Mucosa of descending colon (tissue), 3 donors: ENCODE results near the gene AMZ1. TPM values are rescaled to one million over a fixed set of nuclear protein-coding genes. Genes with fewer than 3 reads are reported as not detected.

ENCODE experiments used
- ATAC-seq: fragments of 200-7000 bp; cut with Tn5 transposase; one replicate; pipeline ENCODE4 v1.9.1; 2020; ENCODE audit warnings: mild to moderate bottlenecking, moderate library complexity
- DNase-seq, 3 donors: peaks; one replicate each; pipeline ENCODE4 v3.0.0-alpha.2; 2020
- H3K36me3 ChIP-seq: fragments of 200-600 bp; one replicate; pipeline ENCODE4 v1.8.0; 2021; ENCODE audit warnings: low read depth, mild to moderate bottlenecking
- H3K4me1 ChIP-seq: fragments of 200-600 bp; one replicate; pipeline ENCODE4 v1.8.0; 2021; ENCODE audit warnings: low read depth, mild to moderate bottlenecking
- H3K4me3 ChIP-seq: fragments of 200-600 bp; one replicate; pipeline ENCODE4 v1.8.0; 2021; ENCODE audit warnings: mild to moderate bottlenecking
- H3K9me3 ChIP-seq: fragments of 200-600 bp; one replicate; pipeline ENCODE4 v1.8.0; 2021; ENCODE audit warnings: mild to moderate bottlenecking
- CTCF ChIP-seq: fragments of 200-600 bp; IDR thresholded peaks from one replicate; pipeline ENCODE4 v1.8.0; 2022; ENCODE audit warnings: antibody characterized with exemption, mild to moderate bottlenecking
- intact Hi-C, 2 donors: fragments of 100-400 bp; cut with DNase I in 1 of 2; cut with micrococcal nuclease in 1 of 2; formaldehyde crosslinking; loops; one replicate each; pipeline versions ENCODE4 v1.11.0 to v1.11.1; 2022; cut with DNase I, micrococcal nuclease
- total RNA-seq, 3 donors: library from RNA; stranded (reverse); fragmentation: NEBNext Ultra II Directional in 2 of 3; extraction: Animal tissue kit (Norgen Biotek cat#: 25700) in 2 of 3; gene quantifications; one replicate each; pipeline versions ENCODE4 v1.2.1 to v1.2.4, GENCODE V29; 2021 to 2023
- donor health status: DM: no; HTN: no; CAD: no; lungs with moderate emphysema.
- donor health status: DM: no; HTN: no; CAD: no.
- donor health status: DM: no; HTN: yes; CAD: no.

Gene AMZ1
- total RNA-seq, 3 donors from 2014 or later: 0.61 to 1.3 TPM; not detected in 1

DNA sequence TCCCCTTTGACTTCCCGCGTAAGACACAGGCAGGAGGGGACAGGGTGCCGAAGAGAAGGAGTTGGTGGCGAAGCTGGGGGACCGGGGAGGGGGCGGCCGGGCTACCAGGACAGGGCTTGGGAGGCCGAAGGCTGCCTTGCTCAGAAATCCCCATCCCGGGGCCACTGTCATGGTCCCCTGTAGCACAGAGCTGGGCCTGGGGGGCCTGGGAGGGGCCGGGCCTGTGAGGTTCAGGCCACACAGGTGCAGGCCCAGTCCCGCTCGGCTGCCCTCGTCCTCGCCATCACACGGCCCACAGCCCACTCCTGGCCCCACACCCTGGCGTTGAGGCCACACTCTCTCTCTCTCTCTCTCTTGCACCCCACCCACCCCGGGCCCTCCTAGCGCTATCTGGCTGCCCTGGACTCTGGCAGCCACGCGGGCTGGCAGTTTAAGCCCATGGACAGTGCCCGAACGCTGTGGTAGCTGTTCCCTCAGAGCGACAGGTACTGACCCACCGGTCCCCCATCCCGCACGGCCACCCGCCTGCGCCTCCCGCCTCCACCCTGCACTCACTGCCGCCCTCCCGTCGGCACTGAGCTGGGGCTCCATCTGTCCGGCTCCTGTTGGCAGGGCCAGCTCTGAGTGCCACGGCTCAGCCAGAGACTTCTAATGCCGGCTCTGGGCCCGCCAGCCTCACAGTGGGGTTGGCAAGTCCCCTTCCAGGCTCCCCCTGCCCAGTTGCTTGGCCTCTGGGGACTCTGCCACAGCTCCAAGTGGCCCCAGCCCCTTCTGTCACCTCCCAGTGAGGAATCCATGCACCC lies 28.2 kb upstream of the AMZ1 start:
- H3K36me3 ChIP-seq: no peaks in the 10 kb centered on the region
- H3K9me3 ChIP-seq: no peaks in the 10 kb centered on the region
- intact Hi-C loops: no loop called here
- DNase-seq (peak in 1 of 3 donors; percentile 44), ATAC-seq (no peak)
- H3K4me1 ChIP-seq: no peaks in the 10 kb centered on the region
- TF ChIP-seq CTCF: no peak
- no peak overlapping the region for H3K4me3 ChIP-seq

DNA sequence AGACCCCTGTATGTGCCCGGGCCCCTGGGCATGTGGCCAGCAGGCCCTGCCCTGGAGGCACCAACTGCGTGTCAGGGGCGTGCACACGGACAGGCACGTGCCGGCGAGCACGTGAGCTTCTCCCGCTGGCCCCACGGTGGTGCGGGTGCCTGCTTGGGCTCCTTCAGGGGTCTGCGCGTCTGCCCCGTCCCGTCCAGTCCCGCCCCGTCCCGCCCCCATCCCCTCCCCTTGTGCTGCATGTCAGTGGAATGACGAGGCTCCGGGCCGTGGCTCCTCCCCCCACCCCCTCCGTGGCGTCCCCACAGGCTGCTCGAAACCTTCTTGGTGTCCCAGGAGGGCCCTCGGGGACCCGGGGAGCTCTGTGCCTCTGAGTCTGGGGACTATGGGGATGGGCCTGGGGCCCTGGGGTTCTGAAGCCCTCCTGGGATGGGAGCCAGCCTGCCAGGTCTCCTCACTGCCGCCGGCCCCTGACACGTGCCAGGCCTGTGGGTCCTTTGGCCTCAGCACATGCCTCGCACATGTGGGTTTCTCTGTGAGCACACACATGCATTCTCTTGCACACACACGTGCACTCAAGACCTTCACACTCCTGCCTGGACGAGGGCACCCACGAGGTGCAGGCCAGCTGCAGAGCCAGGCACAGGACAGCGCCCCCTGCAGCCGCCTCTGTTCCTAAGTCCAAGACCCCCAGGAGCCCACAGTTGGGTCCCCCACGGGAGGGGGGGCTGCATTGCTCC lies 27.5 kb upstream of the AMZ1 start:
- no peak overlapping the region for H3K4me3 ChIP-seq
- DNase-seq: peak in 1 of 3 donors; percentile 42
- no peaks in the 10 kb centered on the region for H3K4me1 ChIP-seq
- intact Hi-C loops: no loop called here
- no peaks in the 10 kb centered on the region for H3K9me3 ChIP-seq
- no peak for TF ChIP-seq CTCF
- no peak for ATAC-seq
- H3K36me3 ChIP-seq: no peaks in the 10 kb centered on the region

DNA sequence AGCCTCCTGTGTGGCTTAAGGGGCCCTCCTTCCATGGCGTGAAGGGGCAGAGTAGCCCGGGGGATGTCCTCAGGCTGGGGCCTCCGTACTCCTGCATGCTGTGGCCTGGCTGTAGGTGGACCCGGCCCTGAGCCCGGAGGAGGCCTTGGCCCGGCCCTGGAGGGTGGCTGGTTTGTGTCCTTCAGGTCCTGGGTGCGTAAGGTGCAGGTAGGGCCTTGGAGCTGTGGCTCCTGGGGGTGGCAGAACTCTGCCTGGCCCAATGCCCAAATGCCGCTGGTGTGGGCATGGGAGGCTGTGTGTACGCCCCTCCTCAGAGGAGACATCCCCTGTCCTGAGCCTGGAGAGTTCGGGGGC lies 26.9 kb upstream of the AMZ1 start:
- Histone ChIP-seq H3K4me1 (peaks cover 5% of the 10 kb centered on the region), H3K4me3 (no peak overlapping the region), H3K36me3 (no peaks in the 10 kb centered on the region), H3K9me3 (no peaks in the 10 kb centered on the region)
- ATAC-seq: no peak
- no peak for DNase-seq
- TF ChIP-seq CTCF: no peak
- intact Hi-C loops: no loop called here

DNA sequence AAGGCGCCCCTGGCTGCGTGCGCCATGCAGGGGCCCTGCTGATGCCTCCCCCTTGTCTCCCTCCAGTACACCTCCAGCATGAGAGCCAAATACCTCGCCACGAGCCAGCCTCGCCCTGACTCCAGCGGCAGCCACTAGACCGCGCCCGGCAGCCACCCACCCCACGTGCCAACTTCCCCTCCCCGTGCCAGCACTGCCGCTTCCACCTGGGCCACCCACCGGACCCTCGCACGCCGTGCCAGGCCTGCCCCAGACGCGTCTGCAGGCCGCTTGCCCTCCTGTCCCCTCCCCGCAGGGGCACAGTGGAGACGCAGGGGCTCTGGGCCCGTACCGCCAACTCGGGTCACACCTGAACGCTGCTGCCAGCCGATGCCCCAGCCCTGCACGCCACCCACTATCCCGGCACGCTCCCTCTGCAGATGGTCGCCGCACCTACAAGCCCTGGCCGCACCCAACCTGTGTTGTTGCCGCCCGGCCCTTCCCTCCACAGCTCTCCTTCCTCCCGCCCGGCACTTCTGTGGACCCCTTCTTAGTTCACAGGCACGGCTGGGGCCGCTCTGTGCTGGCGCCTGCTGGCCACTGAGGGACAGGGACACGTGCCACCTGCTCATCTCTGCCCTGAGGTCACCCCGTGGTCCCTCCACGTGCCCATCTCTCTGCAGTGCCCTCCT lies 26.3 kb upstream of the AMZ1 start:
- no peak for TF ChIP-seq CTCF
- Histone ChIP-seq H3K9me3 (no peaks in the 10 kb centered on the region), H3K4me1 (peaks cover 10% of the 10 kb centered on the region), H3K36me3 (no peaks in the 10 kb centered on the region), H3K4me3 (no peak overlapping the region)
- intact Hi-C loops: no loop called here
- ATAC-seq (peak; percentile 40), DNase-seq (peak in 2 of 3 donors; percentile 31 to 65)

- Histone ChIP-seq H3K4me3 (no peak overlapping the region), H3K9me3 (no peaks in the 10 kb centered on the region), H3K36me3 (no peaks in the 10 kb centered on the region), H3K4me1 (peaks cover 16% of the 10 kb centered on the region)
- intact Hi-C loops: no loop called here
- no peak for TF ChIP-seq CTCF
- DNase-seq (peak in 1 of 3 donors; percentile 39), ATAC-seq (no peak)
Observed at GRCh38 chr7:2662273-2663120, 25.5 kb upstream of the AMZ1 start.
